Fibroblast of gingiva (primary cell): Measurements from ENCODE around the gene DUSP15.
"Not testable (repeated sequence)": the region's sequence is repeated elsewhere in the genome, so short reads cannot be mapped to it uniquely, and the experiment has no call there.

Experiments
- DNase-seq: peaks from one replicate; pipeline ENCODE4 v3.0.0-alpha.2; 2011; ENCODE audit warnings: low read depth

The DUSP15 gene

DNA sequence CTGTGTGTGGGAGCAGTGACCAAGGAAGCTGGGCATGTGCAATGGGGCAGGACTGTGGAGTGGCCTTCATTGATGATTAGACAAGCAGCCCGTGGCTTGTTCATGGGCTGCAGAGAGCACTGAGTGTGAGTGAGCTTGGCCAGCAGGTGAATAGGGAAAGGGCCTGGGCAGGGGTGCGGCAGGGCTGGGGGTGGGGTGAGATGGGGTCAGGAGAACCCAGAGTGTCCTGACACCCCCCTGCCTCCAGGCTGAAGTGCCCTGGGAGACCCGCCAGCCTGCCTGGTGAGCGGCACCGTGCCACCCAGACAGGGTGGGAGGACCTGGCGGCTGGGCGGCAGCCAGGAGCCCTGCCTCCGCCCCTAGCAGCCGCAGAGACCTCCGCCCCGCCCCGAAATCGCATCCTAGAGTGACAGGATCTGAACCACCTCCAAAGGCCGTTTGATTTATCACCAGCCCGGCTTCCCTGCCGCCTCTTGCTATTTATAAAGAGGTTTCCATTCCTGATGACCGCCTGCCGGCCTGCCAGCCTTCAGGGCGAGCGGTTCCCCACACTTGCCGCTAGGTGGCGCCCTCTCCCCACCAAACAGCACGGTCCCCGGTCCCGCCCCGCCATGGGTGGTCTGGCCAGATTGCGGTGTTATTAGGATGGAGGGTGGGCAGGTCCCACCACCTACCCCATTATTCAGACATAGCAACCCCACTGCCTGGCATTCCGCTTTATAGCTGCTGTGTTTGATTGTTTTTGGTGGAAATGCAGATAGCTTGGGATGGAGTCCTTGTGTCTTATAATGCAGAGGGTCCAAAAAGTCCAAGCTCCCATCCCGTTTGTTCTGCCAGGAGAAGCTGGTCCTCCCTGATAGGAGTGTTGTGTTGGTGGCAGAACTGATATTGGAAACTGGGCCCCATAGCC lies 47.7 kb downstream of the DUSP15 start:
- peak; percentile 32 for DNase-seq

DNA sequence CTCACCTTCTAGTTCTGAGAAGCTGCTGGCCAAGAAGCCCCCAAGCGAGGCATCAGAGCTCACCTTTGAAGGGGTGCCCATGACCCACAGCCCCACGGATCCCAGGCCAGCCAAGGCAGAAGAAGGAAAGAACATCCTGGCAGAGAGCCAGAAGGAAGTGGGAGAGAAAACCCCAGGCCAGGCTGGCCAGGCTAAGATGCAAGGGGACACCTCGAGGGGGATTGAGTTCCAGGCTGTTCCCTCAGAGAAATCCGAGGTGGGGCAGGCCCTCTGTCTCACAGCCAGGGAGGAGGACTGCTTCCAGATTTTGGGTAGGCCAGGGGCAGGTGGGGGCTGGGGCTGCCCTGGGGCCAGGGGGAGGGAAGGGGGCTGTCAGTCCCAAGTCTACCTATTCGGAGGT lies 48.9 kb downstream of the DUSP15 start:
- DNase-seq: no peak

DNA sequence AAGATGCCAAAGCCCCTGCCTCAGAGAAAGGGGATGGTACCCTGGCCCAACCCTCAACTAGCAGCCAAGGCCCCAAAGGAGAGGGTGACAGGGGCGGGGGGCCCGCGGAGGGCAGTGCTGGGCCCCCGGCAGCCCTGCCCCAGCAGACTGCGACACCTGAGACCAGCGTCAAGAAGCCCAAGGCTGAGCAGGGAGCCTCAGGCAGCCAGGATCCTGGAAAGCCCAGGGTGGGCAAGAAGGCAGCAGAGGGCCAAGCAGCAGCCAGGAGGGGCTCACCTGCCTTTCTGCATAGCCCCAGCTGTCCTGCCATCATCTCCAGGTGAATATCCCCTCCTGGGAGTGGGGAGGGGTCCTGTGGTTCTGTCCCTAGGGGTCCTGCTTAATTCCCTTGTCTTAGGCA lies 50.1 kb downstream of the DUSP15 start:
- no peak for DNase-seq

DNA sequence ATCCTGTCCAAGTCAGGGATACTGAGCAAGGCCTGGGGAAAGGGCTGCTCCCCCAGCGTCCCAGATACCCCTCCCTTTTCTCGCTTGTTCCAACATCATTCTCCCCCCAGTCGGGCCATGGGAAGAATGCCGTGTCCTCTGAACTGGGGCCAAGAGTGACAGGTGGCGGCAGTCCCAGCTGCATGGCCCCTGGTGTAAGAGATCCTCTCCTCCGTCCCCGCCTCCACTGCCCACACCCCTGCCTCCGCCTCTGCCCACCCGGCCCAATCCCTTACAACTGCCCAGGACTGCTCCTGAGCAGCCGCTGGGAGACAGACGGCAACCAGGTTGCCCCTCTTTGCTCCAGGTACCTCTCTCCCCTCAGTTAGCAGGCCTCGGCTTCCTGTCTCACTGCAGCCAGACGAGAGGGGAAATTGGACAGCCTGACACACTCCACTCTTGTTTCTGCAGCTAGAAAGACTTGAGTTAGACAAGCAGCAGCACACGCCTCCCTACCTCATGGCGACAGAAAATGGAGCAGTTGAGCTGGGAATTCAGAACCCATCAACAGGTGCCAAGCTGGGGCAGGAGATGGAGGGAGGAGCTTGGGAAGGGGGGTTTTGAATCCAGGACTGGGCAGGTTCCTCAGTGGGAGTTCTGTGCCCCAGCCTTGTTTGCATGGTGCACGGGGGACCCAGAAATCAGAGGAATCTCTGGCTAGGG lies 51.1 kb downstream of the DUSP15 start, which contains the start of gene MYLK2:
Gene MYLK2 (plus strand): TSS at position 274 of the 702 bp plus-strand sequence. CDS start 225 bp downstream, at position 499.
- DNase-seq: no peak

DNA sequence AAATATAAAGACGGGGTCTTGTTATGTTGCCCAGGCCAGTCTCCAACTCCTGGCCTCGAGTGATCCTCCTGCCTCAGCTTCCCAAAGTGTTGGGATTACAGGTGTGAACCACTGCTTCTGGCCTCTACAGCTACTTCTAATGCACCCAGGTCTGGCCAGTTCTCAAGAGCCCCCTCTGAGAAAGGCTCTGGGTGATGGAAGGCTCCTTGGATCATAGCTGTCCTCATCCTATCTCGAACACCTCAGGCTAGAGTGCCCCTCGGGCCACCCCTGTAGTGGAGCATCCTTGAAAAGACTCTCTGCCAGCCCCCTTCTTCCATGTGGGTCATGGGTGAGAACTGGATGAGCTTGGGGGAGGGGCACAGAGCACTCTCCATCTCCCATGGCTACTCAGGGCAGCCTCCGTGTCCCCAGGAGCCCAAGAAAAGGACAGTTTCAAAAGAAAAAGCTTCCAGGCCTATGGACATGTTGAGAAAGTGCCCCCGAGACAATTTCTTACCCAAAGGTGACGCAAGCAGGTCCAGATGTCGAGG lies 51.9 kb downstream of the DUSP15 start:
- no peak for DNase-seq

DNA sequence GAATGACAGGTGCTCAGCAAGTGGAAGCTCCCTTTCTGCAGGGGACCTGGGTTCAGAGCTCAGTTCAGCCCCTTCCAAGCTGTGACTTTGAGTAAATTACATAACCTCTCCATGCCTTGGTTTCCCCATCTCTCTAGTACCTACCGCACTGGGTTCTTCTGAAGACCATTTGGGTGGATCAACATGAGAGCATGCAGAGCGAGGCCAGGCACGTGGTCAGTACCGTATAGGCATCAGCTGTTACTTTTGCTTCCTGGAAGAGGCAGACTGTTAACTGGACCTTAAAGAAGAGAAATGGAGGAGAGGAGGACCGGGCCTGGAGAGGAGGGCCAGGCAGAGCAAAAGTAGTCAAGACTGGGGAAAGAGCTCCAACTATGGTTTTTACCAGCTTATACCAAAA lies 52.9 kb downstream of the DUSP15 start:
- no peak for DNase-seq

DNA sequence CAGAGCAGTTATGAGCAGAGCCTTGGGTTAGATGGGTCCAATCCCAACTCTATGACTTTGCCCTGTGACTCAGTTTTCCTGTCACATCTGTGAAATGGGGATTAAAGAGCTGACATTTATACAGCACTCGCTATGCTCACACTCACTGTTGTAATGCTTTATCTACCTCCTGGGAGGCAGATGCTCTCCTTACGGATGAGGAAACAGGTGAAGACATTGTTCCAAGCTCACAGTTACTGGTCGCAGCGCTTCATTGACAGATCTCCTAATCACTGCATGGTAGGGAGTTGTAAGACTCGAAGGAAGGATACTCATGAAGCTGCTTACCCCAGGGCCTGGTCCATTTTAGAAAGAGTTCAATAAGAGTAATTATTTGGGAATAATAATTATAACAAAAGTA lies 54.1 kb downstream of the DUSP15 start:
- DNase-seq: no peak

DNA sequence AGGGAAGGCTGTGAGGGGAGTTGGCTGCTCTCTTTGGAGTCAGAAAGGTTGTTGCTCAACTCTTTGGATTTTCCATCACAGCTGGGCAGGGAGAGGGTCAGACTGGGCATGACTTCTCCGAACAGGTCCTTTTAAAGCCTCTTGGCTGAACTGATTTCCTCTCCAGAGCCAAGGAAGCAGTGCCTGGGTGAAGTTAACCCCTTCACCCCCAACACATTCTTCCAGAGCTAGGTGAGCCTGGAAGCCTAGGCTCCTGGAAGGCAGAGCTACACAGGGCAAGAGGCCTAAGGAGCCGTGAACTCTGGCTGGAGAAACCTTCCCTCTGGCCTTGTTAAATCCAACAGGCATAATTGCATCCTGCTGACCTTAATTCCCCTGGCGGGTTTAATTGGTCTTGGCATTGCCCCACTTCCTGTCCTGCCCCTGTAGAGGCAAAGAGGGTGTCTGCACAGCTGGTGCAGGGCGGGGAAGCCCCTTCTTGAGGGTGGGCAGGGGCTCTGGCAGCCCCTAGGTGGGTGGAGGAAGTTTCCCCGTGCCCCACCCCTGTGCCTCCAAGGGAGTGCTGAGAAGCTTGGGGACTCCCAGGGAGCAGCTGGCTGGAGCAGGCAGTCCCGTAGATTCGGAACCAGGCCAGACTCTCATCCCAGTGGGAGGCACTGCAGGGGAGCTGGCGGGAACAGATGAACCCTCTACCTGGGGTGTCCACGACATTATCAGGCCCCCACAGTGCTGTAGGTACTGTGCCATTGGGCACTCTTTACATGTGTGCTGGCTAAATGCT lies 54.7 kb downstream of the DUSP15 start:
- peak; percentile 46 for DNase-seq

DNA sequence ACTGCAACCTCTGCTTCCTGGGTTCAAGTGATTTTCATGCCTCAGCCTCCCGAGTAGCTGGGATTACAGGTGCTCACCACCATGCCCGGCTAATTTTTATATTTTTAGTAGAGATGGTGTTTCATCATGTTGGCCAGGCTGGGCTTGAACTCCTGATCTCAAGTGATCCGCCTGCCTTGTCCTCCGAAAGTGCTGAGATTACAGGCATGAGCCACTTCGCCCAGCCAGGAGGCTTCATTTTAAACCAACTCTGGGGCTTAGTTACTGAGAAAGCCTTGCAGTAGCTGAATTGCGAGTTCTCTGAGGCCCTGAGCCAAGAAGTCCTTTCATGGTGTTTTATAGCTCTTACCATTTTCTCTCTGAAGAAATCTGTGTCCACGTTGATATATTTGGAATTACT lies 56.2 kb downstream of the DUSP15 start:
- not testable (repeated sequence) for DNase-seq

DNA sequence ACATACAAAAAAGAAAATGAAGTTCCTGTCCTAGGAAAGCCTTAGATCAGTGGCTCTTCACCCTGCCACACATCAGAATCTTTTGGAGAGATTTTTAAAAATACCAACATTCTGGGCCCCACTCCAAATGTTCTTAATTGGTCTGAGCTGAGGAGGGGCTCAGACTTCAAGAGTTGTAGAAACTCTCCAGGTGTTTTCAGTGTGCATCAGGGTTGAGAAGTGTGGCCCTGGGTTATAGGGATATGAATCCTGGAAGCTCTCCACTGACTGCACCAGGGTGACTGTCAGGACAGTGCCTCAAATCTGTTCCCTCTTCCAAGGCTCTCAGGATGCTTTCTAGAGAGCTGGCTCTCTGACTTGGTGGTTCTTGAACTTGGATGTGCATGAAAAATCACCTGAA lies 56.7 kb downstream of the DUSP15 start:
- DNase-seq: no peak

DNA sequence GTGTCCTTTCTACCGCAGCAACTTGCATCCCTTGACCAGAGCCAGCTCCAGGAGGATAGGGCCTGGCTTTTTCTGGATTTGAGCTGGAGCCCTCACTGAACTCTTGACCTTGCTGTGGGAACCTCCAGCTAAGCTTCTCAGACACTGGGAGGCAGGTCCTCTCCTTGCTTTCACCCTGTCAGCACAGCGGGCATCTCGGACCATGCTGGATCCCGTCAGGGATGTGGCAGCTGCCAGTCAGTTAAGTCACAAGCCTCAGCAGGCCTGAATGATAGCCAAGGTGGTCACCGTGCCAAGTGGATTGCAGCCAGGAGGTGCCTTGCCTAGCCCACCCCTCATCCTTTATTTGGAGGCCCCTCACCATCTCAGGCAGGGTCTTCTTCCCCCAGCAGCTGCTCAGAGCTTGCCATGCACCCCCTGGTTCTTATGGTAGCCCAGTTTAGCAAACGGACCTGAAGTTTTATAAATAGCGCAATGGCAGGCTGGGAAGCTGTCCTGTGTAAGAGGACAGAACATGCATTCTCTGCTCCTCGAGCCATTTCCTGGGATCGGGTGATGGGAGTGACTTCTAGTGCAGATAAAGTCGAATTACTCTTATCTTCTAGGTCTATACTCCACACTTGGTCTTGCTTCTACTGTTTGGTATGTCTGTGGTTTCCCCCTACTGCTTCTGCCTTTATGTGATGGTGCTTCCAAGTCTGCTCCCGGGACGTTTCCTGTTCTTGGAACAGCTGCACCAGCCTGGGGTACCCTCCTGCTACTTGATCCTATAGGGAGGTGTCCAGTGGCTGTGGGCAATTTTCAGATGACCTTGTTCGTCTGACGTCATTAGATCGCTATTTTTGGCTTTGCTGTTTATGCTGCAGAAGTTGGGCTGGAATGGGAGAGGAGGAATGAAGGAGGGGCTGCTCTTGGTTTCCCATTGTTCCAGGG lies 58.3 kb downstream of the DUSP15 start:
- peak; percentile 61 for DNase-seq

DNA sequence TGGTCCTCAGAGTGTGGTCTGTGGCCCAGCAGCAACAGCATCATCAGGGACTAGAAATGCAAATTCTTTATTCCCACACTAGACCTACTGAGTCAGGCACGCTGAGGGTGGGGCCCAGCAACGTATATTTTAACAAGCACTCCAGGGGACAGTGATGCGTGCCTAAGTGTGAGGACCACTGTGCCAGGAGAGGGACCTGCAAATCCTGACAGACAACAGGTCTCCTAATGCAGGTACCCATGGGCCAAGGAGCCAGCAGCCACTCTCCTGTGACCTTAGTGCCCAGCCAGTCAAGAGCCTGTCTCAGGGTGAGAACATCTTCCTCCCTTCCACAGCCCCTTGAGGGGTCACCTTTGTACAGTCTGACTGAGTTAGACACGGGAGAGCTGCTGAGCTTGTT lies 59.1 kb downstream of the DUSP15 start:
- no peak for DNase-seq
